GM23248 (cell line): Measurements from ENCODE around the gene LCT.

ENCODE experiments used
- EZH2 ChIP-seq: fragments of 200-600 bp; sonication (generic); IDR thresholded peaks from 2 replicates; pipeline ENCODE4 v1.6.1; 2018; ENCODE audit warnings: antibody characterized with exemption, mild to moderate bottlenecking; ENCODE audit not compliant: insufficient read depth, poor library complexity, severe bottlenecking
- EZH2phosphoT487 ChIP-seq: fragments of 200-600 bp; sonication (generic); IDR thresholded peaks from 2 replicates; pipeline ENCODE4 v1.6.1; 2018; ENCODE audit warnings: antibody characterized with exemption, moderate library complexity, mild to moderate bottlenecking, low read depth; ENCODE audit not compliant: insufficient read depth

DNA sequence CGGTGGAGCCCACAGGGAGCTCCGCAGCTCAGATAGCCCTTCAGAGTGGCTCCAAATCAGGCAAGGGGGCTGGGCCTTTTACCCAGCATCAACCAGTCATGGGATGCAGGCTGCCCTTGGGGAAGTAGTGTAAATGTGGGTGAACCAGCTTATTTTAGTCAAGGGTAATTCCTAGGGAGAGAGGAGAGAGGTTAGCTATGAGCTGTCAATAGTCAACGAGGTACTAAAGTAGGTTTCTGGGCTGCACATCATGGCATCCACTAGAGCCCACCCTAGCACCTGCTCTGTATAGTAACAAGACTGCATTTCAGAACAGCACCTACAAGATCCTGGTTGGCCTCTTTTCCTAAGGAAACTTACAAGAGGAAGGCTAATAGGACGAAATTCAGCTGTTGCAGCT lies 48.7 kb upstream of the LCT start:
- no peak for TF ChIP-seq EZH2
- no peak for TF ChIP-seq EZH2phosphoT487
